Measurements from ENCODE around the gene PPP4R3A.
"Not testable (repeated sequence)": the region's sequence is repeated elsewhere in the genome, so short reads cannot be mapped to it uniquely, and the experiment has no call there.

Gene PPP4R3A

GRCh38 chr14:91510171-91511042, at the start of gene PPP4R3A:
PPP4R3A (minus strand) TSS chr14:91510310; CDS start chr14:91509647, 663 bp downstream.
- ATAC-seq = peak; percentile 93

GRCh38 chr14:91555531-91555930, 45.4 kb upstream of the PPP4R3A start:
- DNase-seq (no peak), ATAC-seq (no peak)

More at GRCh38 chr14:91510171-91511042, at the start of gene PPP4R3A:
- peak; percentile 92 for DNase-seq

- no peak for DNase-seq
- ATAC-seq = no peak
These were observed 44.6 kb upstream of the PPP4R3A start for GRCh38 chr14:91554535-91555332.

- ATAC-seq (no peak), DNase-seq (no peak)
These were observed 38.0 kb upstream of the PPP4R3A start for GRCh38 chr14:91548108-91548507.

- ATAC-seq (no peak), DNase-seq (no peak)
These were observed 36.0 kb upstream of the PPP4R3A start for GRCh38 chr14:91545946-91546716.

GRCh38 chr14:91545204-91545603, 35.1 kb upstream of the PPP4R3A start:
- ATAC-seq (no peak), DNase-seq (no peak)

GRCh38 chr14:91536327-91536726, 26.2 kb upstream of the PPP4R3A start:
- ATAC-seq (no peak), DNase-seq (no peak)

- not testable (repeated sequence) for DNase-seq, ATAC-seq
These were observed 23.9 kb upstream of the PPP4R3A start for GRCh38 chr14:91534059-91534458.

GRCh38 chr14:91533623-91534022, 23.5 kb upstream of the PPP4R3A start:
- DNase-seq = no peak
- no peak for ATAC-seq

GRCh38 chr14:91523972-91524371, 13.9 kb upstream of the PPP4R3A start:
- DNase-seq (no peak), ATAC-seq (no peak)

- no peak for DNase-seq
These were observed 11.0 kb upstream of the PPP4R3A start for GRCh38 chr14:91521061-91521640.

GRCh38 chr14:91520138-91520537, 10.0 kb upstream of the PPP4R3A start:
- ATAC-seq = no peak

More at GRCh38 chr14:91521061-91521640, 11.0 kb upstream of the PPP4R3A start:
- ATAC-seq = peak; percentile 9

GRCh38 chr14:91519239-91520036, 9.3 kb upstream of the PPP4R3A start:
- no peak for DNase-seq
- ATAC-seq = no peak

More at GRCh38 chr14:91520138-91520537, 10.0 kb upstream of the PPP4R3A start:
- no peak for DNase-seq

- no peak for ATAC-seq
- no peak for DNase-seq
These were observed 6.7 kb upstream of the PPP4R3A start for GRCh38 chr14:91516663-91517388.

GRCh38 chr14:91515979-91516378, 5.9 kb upstream of the PPP4R3A start:
- DNase-seq (no peak), ATAC-seq (no peak)

GRCh38 chr14:91511043-91511383, 903 bp upstream of the PPP4R3A start:
- DNase-seq = no peak

GRCh38 chr14:91509878-91510170, 286 bp downstream of the PPP4R3A start:
- ATAC-seq (peak; percentile 15), DNase-seq (no peak)

More at GRCh38 chr14:91511043-91511383, 903 bp upstream of the PPP4R3A start:
- no peak for ATAC-seq

GRCh38 chr14:91509083-91509877, 830 bp downstream of the PPP4R3A start:
- DNase-seq (peak; percentile 55), ATAC-seq (peak; percentile 5)

GRCh38 chr14:91508105-91508504, 2.0 kb downstream of the PPP4R3A start:
- DNase-seq = no peak
- ATAC-seq = no peak

GRCh38 chr14:91506226-91506625, 3.9 kb downstream of the PPP4R3A start:
- ATAC-seq = no peak
- no peak for DNase-seq

All from stimulated activated naive CD8-positive, alpha-beta T cell treated with anti-CD3 and anti-CD28 coated beads, Interleukin-15, Interleukin-2, amounts not matched to agents 100 U/mL and 50 U/mL, for 24 hours (primary cell).